ENCODE data around the gene ATP8B3.
"Not testable (repeated sequence)": the region's sequence is repeated elsewhere in the genome, so short reads cannot be mapped to it uniquely, and the experiment has no call there.

ATP8B3 gene

DNA sequence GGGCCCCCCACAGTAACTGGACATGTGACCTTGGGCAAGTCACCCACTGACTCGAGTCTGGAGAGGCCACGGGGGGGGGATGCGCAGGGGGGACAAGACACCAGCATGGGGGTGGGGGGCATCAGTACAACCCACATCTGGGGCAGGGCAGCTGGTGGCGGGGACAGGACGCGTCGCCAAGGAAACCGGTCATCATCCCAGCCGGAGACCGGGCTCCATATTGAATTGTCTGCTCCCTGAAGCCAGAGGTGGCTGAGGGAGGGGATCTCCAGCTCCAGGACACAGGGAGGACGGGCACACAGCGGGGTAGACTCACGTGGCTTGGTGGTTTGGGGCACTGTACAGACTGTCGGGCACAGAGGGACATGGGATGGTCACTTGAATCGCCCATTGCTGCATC, 47.3 kb downstream of the ATP8B3 start:
- no peaks in the 10 kb centered on the region for H3K36me3 Mint-ChIP-seq
- H3K9me3 Mint-ChIP-seq = no peaks in the 10 kb centered on the region
- H3K27ac Mint-ChIP-seq = peak overlapping the region; percentile 71
- ATAC-seq (replicated peaks) (no peak), DNase-seq (no peak)
- H3K27me3 Mint-ChIP-seq = peaks cover 74 to 91% of the 10 kb centered on the region in 2 donors
- H3K4me1 Mint-ChIP-seq = peaks cover 5 to 39% of the 10 kb centered on the region in 2 donors
- H3K4me3 Mint-ChIP-seq = no peak overlapping the region

GRCh38 chr19:1763648-1764639, 48.1 kb downstream of the ATP8B3 start:
- H3K4me1 Mint-ChIP-seq = peaks cover 6 to 39% of the 10 kb centered on the region in 2 donors
- peaks cover 77 to 91% of the 10 kb centered on the region in 2 donors for H3K27me3 Mint-ChIP-seq
- ATAC-seq (replicated peaks) (no peak), DNase-seq (no peak)
- H3K36me3 Mint-ChIP-seq = peaks cover 0 to 1% of the 10 kb centered on the region in 2 donors
- H3K9me3 Mint-ChIP-seq = no peaks in the 10 kb centered on the region
- H3K27ac Mint-ChIP-seq = peak overlapping the region; percentile 84
- H3K4me3 Mint-ChIP-seq = peak overlapping the region in 1 of 2 donors; percentile 46

GRCh38 chr19:1762243-1763117, 49.6 kb downstream of the ATP8B3 start:
- peaks cover 72 to 90% of the 10 kb centered on the region in 2 donors for H3K27me3 Mint-ChIP-seq
- no peaks in the 10 kb centered on the region for H3K9me3 Mint-ChIP-seq
- DNase-seq = no peak
- H3K4me3 Mint-ChIP-seq = peak overlapping the region in 1 of 2 donors; percentile 29
- H3K27ac Mint-ChIP-seq = peak overlapping the region; percentile 47
- peaks cover 0 to 1% of the 10 kb centered on the region in 2 donors for H3K36me3 Mint-ChIP-seq
- peaks cover 2 to 37% of the 10 kb centered on the region in 2 donors for H3K4me1 Mint-ChIP-seq
- no peak for ATAC-seq (replicated peaks)

GRCh38 chr19:1761528-1762242, 50.4 kb downstream of the ATP8B3 start:
- Mint-ChIP-seq H3K27me3 (peaks cover 76 to 93% of the 10 kb centered on the region in 2 donors), H3K9me3 (no peaks in the 10 kb centered on the region), H3K27ac (peak overlapping the region; percentile 78), H3K36me3 (peaks cover 0 to 2% of the 10 kb centered on the region in 2 donors), H3K4me3 (peak overlapping the region in 1 of 2 donors; percentile 56), H3K4me1 (peaks cover 6 to 38% of the 10 kb centered on the region in 2 donors)
- DNase-seq (no peak), ATAC-seq (replicated peaks) (no peak)

- ATAC-seq (replicated peaks); H3K9me3 Mint-ChIP-seq; DNase-seq; H3K36me3 Mint-ChIP-seq: not testable (repeated sequence)
- H3K27me3 Mint-ChIP-seq = peaks cover 76 to 92% of the 10 kb centered on the region in 2 donors
- H3K4me1 Mint-ChIP-seq = peaks cover 6 to 32% of the 10 kb centered on the region in 2 donors
- H3K27ac Mint-ChIP-seq = peak overlapping the region; percentile 78
- H3K4me3 Mint-ChIP-seq = peak overlapping the region in 1 of 2 donors; percentile 56
Observed at GRCh38 chr19:1760786-1761527, 51.1 kb downstream of the ATP8B3 start.

GRCh38 chr19:1760020-1760419, 52.1 kb downstream of the ATP8B3 start:
- Mint-ChIP-seq H3K27me3 (peaks cover 73 to 91% of the 10 kb centered on the region in 2 donors), H3K36me3 (peaks cover 2 to 4% of the 10 kb centered on the region in 2 donors), H3K27ac (peak overlapping the region; percentile 5), H3K9me3 (no peaks in the 10 kb centered on the region), H3K4me1 (peaks cover 9 to 33% of the 10 kb centered on the region in 2 donors), H3K4me3 (no peak overlapping the region)
- no peak for ATAC-seq (replicated peaks)
- DNase-seq = no peak

DNA sequence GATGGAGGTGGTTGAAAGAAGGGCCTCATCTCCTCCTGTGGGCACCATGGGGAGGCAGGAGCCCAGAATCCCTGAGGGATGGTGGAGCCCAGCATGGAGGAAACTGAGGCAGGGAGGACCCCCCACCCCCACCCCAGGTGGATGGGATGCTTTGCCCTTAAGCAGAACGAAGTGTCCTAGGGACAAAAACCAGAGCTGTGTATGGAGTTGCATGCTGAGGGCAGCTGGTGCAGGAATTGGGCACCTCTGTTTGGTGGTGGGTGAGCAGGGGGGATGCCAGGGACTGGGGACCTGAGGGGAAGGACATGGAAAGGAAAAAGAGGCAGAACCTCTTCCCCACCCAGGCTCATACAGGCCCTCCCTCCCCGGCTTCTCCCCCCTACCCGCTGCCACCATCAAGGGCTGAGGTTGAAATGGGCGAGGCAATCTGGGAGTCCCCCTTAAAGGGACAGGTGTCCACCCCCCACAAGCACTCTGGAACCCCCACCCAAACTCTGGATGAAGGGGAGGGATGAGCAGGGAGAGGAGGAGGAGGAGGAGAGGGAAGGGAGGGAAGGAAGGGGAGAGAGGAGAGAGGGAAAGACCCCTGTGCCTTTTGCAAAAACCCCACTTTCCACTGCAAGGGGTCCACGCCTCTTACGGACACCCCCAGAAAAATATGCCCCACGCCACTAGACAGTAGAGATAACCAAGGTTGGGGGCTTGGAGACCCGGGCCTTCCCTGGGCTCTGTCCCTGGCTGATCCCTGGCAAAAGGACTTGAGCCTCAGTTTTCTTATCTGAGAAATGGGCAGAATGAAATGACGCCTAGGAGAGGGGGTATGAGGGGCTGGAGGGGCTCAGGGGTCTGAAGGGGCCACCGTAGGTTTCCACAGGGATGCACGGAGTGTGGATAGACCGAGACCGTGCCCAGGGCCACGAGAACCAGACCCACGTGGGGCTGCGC, 52.8 kb downstream of the ATP8B3 start:
- DNase-seq (no peak), ATAC-seq (replicated peaks) (no peak)
- peaks cover 2 to 4% of the 10 kb centered on the region in 2 donors for H3K36me3 Mint-ChIP-seq
- H3K4me1 Mint-ChIP-seq = peaks cover 11 to 40% of the 10 kb centered on the region in 2 donors
- no peak overlapping the region for H3K4me3 Mint-ChIP-seq
- H3K27ac Mint-ChIP-seq = no peak overlapping the region
- H3K27me3 Mint-ChIP-seq = peaks cover 65 to 83% of the 10 kb centered on the region in 2 donors
- no peaks in the 10 kb centered on the region for H3K9me3 Mint-ChIP-seq

- Mint-ChIP-seq H3K9me3 (no peaks in the 10 kb centered on the region), H3K27ac (peak overlapping the region; percentile 68), H3K36me3 (peaks cover 2 to 4% of the 10 kb centered on the region in 2 donors), H3K4me1 (peaks cover 11 to 40% of the 10 kb centered on the region in 2 donors), H3K27me3 (peaks cover 57 to 75% of the 10 kb centered on the region in 2 donors), H3K4me3 (peak overlapping the region in 1 of 2 donors; percentile 33)
- no peak for ATAC-seq (replicated peaks)
- DNase-seq = no peak
Observed at GRCh38 chr19:1758231-1758577, 53.9 kb downstream of the ATP8B3 start.

GRCh38 chr19:1757468-1758230, 54.4 kb downstream of the ATP8B3 start:
- ATAC-seq (replicated peaks) = no peak
- Mint-ChIP-seq H3K27me3 (peaks cover 58 to 76% of the 10 kb centered on the region in 2 donors), H3K27ac (peak overlapping the region; percentile 93), H3K9me3 (no peaks in the 10 kb centered on the region), H3K36me3 (peaks cover 2 to 7% of the 10 kb centered on the region in 2 donors), H3K4me3 (peak overlapping the region; percentile 50 to 72), H3K4me1 (peaks cover 14 to 45% of the 10 kb centered on the region in 2 donors)
- no peak for DNase-seq

- Mint-ChIP-seq H3K4me3 (peak overlapping the region; percentile 50 to 72), H3K27me3 (peaks cover 64 to 78% of the 10 kb centered on the region in 2 donors), H3K9me3 (no peaks in the 10 kb centered on the region), H3K4me1 (peaks cover 15 to 52% of the 10 kb centered on the region in 2 donors), H3K27ac (peak overlapping the region; percentile 93), H3K36me3 (peaks cover 2 to 7% of the 10 kb centered on the region in 2 donors)
- ATAC-seq (replicated peaks) = no peak
- no peak for DNase-seq
Observed at GRCh38 chr19:1756705-1757465, 55.2 kb downstream of the ATP8B3 start.

- Mint-ChIP-seq H3K4me3 (no peak overlapping the region), H3K27me3 (peaks cover 64 to 78% of the 10 kb centered on the region in 2 donors), H3K4me1 (peaks cover 18 to 47% of the 10 kb centered on the region in 2 donors), H3K27ac (peak overlapping the region; percentile 71), H3K36me3 (peaks cover 2 to 7% of the 10 kb centered on the region in 2 donors), H3K9me3 (no peaks in the 10 kb centered on the region)
- no peak for ATAC-seq (replicated peaks)
- DNase-seq = no peak
Observed at GRCh38 chr19:1756264-1756663, 55.8 kb downstream of the ATP8B3 start.

Data from stimulated activated naive B cell treated with anti-CD40 and anti-IgM and Interleukin-4, amounts not matched to agents 10 μg/mL and 1 μg/mL and 100 μg/mL, for 72 hours (primary cell).